ENCODE data around the gene SEPTIN2.

DNA sequence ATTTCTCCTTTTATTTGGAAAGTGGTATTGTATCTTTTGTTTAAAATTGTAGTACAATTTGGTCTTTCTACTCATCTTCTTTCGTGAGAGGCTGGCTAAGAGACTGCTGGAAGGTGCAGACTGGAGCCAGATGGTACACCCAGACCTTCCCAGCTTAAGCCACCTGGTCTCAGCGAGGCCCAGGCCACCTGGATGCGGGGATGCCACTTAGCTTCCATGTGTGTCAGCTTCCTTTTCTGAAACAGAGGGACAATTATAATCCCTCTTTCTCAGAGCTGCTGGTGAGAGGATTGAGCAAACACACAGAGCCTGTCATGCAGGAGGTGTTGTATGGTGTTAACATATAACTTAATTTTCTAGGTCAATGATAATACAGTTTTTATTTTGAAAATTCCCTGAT, 57.7 kb downstream of the SEPTIN2 start:
- TF ChIP-seq, protein P1, sequence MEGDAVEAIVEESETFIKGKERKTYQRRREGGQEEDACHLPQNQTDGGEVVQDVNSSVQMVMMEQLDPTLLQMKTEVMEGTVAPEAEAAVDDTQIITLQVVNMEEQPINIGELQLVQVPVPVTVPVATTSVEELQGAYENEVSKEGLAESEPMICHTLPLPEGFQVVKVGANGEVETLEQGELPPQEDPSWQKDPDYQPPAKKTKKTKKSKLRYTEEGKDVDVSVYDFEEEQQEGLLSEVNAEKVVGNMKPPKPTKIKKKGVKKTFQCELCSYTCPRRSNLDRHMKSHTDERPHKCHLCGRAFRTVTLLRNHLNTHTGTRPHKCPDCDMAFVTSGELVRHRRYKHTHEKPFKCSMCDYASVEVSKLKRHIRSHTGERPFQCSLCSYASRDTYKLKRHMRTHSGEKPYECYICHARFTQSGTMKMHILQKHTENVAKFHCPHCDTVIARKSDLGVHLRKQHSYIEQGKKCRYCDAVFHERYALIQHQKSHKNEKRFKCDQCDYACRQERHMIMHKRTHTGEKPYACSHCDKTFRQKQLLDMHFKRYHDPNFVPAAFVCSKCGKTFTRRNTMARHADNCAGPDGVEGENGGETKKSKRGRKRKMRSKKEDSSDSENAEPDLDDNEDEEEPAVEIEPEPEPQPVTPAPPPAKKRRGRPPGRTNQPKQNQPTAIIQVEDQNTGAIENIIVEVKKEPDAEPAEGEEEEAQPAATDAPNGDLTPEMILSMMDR (IDR thresholded peaks at IDR 0.05): no peak
- TF ChIP-seq POLR2A (IDR thresholded peaks at IDR 0.05) (no peak), POLR2AphosphoS5 (IDR thresholded peaks at IDR 0.05) (no peak)

Data from breast epithelium (tissue), 3 donors.